CMK (cell line): ENCODE measurements around the gene MAVS.
"Not testable (repeated sequence)": the region's sequence is repeated elsewhere in the genome, so short reads cannot be mapped to it uniquely, and the experiment has no call there.

ENCODE experiments used
- DNase-seq: peaks from one replicate; pipeline ENCODE4 v3.0.0-alpha.2; 2010; ENCODE audit warnings: low read depth

Gene MAVS

DNA sequence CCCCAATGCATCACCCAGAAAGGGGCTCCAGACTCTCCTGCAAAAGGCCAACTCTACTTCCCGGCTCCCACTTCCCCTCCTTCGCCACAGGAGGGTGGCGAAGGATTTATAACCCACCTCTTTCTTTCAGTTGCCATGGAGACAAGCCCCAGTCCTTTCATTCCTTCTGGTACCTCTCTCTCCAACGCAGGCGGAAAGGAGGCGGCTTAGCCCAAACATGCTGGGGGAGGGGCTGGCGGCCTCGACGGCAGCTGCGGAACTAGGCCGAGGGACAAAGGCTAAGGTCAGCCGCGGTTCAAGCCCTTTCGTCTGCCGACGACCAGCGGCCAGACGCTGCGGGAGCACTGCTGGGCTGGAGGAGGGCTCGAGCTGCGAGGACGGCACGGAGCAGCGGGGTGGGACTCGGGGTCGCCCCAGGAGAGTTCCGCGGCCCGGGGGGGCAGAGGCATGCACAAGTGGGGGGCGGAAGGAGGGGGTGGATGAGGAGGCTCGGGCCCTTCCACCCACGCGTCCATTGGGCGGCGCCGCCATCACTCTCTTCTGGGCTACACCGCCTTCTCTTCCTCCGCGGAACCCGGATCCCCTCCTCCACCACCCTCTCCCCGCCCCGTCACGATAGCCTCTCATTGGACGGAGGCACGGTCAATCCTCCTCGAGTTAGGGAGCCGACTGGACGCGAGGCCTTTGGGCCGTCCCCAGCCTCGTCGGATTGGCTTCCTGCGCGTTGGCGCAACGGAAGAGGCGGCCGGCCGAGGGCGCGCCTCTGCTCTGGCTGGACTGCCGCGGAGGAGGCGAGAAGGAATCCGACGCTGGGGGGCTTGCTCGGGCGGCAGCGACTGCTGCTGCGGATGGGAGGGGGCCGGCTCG, 42.2 kb downstream of the MAVS start, which contains the start of gene PANK2:
Gene PANK2, plus strand, starts transcription at position 766 of the 867 bp plus-strand sequence.
- peak; percentile 98 for DNase-seq

DNA sequence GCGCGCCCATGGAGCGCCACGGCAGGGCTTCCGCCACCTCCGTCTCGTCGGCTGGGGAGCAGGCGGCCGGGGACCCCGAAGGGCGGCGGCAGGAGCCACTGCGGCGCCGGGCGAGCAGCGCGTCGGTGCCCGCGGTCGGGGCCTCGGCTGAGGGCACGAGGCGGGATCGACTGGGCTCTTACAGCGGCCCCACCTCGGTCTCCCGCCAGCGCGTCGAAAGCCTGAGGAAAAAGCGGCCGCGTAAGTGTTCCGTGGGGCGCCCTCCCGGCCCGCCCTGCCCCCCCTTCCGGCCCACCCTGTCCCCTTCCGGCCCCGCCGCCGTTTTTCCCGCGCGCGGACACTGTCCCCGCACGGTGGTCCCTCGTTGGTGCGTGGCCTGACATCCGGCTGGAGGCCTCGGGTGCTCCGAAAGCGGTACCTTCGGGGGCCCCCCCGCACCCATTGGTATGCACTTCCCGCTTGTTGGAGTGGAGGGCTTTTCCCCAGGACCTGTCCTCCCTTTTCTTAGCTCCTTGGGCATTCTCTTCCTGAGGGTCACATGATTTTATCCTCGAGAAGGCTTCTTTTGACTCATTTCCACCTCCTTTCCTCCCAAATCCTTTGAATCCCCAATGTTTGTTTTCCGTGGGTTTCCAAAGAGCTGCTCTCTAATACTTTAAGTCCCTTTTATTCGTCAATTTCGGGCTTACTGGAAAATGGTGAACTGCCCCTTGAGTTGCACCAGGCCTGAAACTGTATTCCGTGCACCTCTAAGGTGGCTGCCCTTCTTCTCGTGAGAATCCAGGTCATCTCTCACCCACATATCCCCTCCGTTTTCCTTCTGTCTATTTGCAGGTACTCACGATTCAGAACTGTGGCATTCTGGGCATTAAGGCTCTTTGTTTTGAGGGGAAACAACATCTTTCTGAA, 43.1 kb downstream of the MAVS start:
- no peak for DNase-seq

DNA sequence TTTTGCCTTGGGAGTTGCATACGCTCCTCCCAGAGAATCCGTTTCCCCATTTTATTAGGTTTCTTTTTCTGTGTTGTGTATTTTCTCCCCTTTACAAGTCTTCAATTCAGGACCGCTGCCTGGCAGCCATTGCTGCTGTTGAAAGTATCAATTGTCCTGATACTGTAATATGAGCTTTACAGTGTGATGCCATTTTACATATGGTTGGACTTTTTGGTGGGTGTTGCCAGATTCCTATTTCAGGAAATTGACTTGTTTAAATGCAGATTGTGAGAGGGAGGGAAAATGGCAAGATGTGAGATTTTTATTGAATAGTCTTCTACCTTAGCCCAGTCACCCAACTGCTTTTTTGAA, 43.7 kb downstream of the MAVS start:
- DNase-seq, result no peak

DNA sequence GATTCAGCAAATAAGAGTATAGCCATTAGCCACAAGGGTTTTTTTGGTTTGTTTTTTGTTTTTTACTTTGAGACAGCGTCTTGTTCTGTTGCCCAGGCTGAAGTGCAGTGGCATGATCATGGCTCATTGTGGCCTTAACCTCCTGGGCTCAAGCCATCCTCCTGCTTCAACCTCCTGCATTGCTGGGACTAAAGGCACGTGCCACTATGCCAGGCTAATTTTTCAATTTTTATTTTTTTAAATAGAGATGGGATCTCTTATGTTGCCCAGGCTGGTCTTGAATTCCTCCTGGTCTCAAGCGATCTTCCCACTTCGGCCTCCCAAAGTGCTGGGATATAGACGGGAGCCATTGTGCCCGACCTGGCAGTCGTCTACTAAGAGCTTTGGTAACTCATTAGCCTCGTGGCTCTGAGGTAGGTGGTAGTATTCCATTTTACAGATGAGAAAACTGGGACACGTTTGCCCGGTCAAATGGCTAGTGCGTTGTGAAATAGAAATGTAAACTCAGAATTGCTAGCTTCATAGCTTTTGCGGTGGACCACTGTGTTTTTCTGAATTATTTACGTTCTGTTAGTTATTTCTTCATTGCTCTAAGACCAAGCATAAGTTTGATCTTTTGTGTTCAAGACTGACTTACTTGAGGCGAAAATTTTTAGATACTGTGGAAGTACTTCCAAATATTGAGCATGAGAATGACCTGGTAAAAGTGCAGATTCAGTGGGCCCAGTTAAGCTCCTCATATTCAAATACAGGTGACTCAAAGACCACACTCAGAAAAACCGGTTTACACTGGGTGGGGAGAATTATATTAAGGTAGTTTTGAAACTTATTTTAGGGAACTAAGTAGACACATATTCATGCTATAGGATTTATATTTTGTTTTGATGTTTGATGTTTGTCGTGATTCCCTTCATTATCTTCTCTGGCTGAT, 44.6 kb downstream of the MAVS start:
- DNase-seq, result no peak

DNA sequence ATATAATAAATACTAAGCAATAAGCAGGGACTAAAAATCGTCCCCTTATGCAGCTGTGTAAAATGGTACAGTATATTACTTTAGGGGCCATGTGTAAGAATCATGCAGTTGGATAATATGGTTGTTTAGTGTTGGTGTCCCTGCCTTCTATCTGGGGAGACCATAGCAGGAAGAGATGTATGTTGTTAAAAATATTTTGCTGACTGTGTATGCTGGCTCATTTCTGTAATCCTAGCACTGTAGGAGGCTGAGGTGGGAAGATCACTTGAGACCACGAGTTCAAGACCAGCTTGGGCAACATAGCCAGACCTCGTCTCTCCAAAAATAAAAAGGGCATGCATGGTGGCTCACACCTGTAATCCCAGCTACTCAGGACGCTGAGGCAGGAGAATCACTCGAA, 48.2 kb downstream of the MAVS start:
- no peak for DNase-seq

DNA sequence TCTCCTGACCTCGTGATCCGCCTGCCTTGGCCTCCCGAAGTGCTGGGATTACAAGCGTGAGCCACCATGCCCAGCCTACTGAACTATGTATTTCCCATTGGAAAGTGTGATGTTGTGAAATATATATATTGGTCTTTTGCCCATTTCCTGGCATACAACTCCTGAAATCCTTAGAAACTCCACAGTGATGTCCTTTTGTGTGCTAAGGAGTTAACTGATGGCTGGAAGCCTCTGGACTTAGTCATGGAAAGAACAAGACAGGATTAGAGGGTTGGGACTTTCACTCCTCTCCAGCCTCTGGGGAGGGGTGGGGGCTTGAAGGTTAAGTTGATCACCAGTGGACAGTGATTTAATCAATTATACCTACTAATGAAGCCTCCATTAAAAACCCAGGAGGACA, 49.7 kb downstream of the MAVS start:
- no peak for DNase-seq

DNA sequence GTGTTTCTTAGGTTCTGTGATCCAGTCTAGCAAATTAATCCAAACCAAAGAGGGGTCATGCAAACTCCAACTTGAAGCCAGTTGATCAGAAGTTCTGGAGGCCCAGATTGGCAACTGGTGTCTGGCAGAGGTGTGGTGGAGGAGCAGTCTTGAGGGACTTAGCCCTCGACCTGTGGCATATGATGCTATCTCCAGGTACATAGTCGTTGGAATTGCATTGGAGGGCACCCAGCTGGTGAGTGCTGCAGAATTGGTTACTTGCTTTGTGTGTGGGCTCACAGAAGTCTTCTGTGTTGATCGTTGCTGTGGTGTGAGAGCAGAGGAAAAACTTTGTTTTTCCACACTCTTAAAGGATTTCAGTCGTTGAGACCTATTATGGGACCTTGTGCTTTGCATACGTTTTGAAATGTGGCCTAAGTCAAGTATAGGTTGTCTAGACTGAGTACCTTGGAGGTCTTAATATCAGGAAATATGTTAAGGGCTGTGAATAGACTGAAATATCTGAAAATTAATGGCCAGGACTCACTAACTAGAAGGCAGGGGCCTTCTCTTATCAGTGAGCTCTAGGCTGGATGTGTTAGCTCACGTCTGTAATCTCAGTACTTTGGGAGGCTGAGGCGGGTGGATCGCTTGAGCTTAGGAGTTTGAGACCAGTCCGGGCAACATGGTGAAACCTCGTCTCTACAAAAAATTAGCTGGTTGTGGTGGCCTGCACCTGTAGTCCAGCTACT, 50.4 kb downstream of the MAVS start:
- no peak for DNase-seq

DNA sequence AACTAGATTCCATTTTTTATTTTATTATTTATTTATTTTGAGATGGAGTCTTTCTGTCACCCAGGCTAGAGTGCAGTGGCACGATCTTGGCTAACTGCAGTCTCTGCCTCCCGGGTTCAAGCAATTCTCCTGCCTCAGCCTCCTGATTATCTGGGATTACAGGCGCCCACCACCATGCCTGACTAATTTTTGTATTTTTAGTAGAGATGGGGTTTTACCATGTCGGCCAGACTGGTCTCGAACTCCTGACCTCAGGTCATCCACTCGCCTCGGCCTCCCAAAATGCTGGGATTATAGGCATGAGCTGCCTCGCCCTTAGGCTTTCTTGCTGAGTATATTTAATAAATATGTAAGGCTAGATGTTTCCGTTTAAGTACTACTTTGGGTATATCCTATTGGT, 51.5 kb downstream of the MAVS start:
- not testable (repeated sequence) for DNase-seq

DNA sequence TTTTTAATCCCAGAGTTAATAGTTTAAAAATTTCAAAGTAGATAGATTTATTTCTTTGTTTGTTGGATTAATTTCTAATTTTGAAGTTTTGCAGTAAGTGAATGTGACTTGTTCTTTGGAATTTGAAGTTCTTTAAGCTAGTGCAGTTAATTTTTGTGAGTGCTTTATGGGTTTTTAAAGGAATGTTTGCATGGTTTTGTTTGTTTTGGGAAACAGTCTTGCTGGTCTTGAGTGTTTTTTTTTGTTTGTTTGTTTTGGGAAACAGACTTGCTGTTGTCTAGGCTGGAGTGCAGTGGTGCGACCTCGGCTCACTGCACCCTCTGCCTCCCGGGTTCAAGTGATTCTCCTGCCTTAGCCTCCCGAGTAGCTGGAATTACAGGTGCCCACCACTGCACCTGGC, 52.0 kb downstream of the MAVS start:
- DNase-seq, result no peak

DNA sequence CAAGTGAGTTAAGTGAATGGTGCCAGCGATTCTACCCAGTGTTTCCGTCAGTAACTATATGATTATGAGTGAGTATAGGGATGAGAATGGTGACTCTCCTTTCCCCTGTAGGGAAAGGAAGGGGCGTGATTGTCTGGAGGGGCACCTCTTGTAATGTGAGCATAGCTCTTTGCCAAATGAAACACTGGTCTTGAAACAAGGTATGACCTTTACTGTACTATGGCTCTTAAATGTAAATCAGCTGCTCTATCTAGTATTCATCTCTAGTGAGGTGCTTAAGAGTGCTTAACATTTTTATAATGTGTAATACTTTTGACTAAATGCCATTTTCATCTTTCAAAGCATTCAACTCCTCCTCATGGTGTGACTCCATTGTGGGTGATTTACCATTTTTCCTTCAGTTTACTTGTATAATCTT, 53.6 kb downstream of the MAVS start:
- DNase-seq, result no peak

DNA sequence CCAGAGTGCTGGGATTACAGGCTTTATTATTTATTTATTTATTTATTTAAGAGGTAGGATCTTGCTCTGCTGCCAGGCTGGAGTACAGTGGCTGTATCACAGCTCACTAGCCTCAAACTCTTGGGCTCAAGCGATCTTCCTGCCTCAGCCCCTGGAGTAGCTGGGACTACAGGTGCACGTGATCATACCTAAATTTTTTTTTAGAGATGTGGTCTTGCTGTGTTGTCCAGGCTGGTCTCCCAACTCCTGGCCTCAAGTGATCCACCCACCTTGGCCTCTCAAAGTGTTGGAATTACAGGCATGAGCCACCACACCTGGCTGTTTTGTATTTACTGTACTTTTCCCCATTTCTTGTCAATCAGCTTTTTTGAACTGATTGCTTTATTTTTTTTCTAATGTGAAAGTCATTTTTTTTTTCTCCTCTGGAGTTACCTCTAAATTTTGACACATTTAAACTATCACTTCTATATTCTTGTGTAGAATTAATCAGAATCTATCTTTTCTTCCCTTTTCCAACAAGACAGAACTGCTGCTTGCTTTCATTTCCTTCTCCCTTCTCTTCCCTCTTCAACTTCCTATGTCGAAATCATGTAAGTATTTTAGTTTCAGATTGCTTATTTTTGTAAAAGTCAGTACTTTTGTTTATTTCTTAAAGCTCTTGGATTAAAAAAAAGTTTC, 54.5 kb downstream of the MAVS start:
- DNase-seq, result no peak

DNA sequence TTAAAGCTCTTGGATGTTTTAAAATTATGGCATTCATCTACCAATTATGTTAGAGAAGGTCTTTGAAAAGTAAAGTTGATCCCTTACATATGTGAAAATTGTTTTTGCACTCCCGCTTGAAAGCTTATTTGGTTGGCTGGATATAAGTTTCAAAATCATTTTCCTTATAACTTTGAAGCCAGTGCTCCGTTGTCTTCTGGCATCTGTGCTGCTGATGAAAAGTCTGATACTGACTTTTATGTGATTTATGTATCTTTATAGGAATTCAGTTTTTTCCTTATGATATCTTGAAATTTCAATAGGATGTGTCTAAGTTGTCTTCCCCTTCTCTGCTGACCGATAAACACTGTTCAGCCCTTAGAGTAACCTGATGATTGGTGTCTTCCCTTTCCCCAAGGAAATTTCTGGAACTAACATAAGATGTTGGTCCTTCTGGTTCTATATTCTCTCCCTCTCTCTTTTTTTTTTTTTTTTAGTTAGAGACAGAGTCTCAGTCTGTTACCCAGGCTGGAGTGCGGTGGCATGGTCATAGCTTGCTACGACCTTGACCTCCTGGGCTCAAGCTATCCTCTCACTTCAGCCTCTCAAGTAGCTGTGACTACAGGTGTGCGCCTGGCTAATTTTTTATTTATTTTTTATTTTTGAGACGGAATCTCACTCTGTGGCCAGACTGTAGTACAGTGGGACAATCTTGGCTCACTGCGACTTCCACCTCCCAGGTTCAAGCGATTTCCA, 55.2 kb downstream of the MAVS start:
- no peak for DNase-seq

DNA sequence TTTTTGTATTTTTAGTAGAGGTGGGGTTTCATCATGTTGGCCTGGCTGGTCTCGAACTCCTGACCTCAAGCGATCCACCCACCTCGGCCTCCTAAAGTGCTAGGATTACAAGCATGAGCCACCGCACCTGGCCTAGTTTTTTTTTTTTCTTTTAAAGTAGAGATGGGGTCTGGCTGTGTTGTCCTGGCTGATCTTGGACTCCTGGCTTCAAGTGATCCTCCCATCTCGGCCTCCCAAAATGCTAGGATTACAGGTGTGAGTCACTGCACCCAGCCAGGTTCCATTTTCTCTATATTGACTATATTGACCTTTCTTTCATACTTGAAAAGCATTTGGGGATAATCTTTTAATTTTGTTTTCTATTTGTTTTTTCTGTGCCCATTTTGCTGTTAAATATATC, 55.8 kb downstream of the MAVS start:
- no peak for DNase-seq

DNA sequence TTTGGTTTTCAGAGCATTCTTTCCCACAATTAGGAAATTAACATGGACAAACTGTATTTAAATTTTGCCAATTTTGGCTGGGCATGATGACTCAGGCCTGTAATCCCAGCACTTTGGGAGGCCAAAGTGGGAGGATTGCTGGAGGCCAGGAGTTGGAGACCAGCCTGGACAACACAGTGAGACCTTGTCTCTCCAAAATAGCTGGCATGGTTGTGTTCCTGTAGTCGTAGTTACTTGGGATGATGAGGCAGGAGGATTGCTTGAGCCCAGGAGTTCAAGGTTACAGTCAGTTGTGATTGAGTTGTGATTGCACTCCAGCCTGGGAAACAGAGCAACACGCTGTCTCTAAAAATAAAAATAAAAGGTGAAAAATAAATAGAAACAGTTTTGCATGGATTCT, 57.6 kb downstream of the MAVS start:
- DNase-seq, result no peak

DNA sequence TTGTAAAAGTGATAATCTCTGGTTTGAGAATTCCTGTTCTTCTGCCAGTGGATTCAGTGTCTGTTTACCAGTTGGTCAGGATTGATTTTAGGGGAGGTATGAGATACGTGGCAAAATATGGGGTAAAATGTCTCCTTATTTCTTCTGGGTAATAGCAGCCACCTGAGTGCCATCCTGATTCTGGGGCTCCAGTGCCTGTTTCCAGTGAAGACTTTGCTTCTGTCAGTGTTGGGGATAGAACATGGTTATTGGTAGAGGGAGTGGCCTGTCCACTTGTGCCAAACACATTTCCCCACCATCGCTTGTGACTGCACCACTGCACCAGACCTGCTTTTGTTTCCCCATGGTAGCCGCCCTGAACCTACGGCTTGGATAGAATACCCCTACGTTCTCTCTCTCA, 58.2 kb downstream of the MAVS start:
- no peak for DNase-seq

DNA sequence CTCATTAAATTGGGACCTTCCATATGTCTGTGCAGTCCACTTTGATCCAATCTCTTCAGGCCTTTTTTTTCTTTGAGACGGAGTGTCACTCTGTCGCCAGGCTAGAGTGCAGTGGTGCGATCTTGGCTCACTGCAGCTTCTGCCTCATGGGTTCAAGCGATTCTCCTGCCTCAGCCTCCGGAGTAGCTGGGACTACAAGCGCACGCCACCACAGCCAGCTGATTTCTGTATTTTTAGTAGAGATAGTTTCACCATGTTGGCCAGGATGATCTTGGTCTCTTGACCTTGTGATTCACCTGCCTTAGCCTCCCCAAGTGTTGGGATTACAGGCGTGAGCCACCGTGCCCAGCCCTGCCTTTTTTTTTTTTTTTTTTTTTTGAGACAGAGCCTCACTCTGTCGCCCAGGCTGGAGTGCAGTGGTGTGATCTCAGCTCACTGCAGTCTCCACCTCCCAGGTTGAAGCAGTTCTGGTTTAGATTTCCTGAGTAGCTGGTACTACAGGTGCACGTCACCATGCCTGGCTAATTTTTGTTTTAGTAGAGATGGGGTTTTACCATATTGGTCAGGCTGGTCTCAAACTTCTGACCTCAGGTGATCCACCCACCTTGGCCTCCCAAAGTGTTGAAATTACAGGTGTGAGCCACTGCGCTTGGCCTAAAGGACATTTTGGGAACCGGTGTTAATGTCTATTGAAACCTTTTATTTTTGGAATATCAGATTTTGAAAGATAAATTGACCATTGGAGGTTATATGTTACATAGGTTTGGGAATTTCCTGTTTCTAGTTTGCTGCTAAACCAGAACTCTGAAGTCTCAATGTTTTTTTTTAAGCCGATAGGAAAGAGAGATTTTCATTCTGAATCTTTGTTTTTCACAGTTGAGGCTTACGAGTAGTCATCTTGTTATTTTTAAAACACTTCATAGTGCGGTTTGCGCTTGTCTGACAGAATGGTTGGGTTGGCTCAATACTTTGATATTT, 60.4 kb downstream of the MAVS start:
- not testable (repeated sequence) for DNase-seq

DNA sequence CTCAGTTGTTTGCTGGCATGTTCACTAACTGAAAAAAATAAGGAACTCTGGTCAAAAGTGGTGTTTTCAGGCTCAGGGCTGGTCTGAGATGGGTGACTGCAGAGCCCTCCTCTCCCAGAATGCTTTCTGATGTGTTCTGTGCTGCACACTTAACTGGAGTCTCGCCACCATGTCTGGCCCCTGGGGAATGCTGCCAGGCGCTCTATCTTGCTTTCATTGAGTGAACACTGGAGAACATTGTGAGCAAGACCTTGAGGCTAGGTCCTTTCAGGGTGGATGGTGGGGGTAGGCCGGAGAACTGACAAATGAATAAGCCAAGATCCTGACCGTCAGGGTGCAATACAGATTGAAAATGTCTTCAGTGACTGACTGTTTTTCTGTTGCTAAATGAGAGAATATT, 62.0 kb downstream of the MAVS start:
- DNase-seq, result no peak

DNA sequence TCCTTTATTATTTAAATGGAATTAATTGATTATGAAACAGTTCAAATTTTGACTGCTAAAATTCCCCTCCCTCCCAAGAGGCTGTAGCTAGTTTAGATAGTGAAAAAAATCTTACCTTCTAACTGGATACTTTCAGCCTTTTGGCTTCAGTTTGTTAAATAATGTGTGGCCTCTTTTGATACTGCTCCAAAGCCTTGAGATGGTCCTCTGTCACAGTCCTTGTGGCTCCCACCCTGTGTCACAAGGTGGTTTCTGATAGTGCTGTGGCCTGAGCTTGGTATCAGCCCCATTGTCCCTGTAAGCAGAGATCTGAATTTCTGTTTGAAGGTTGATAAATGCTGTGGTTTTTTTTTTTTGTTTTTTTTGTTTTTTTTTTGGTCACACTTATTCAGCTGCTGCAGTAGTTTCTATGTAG, 63.3 kb downstream of the MAVS start:
- peak; percentile 81 for DNase-seq

DNA sequence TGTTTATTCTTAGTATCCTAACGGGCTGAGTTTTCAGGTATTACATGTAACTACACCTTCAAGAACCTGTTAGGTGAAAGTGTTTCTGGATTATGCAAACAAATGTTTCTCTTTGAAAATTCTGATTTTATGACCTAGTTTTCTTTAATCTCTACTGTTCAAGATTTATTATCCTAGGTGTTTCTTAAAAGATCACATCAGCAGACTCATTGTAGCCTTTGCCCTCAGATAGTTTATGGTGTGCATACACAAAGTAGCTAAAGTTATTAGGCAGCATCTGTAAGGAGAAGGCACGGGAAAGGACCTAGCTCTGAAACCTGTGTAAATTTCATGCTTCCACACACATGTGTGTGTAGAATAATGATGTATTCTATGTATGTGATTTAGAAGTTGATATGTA, 64.2 kb downstream of the MAVS start:
- DNase-seq, result no peak
